ENCODE measurements around the gene SERPIND1.

The SERPIND1 gene

DNA sequence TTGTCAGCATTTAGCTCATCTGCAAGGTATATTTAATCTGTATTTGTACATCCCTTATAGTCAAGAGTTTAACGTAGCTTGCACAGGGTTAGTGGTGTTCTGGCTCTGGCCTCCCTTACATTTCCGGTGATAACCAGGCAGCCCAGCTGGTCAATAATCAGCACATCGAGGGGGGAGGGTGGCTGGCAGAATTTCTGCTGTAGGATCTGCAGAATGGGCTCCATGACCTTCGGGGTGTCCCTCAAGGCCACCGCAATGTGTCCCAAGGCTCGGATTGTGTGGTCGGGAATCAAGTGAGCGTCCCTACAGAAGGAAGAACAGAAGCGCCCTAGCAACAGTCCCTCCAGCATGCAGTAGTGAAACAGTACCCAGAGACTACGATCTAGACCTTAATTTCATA lies 25.1 kb downstream of the SERPIND1 start:
- Histone ChIP-seq H3K4me1 (ENCODE audit: insufficient read depth, low read length, poor library complexity, severe bottlenecking) (peaks cover 7% of the 10 kb centered on the region), H3K27me3 (ENCODE audit: insufficient read depth, low read length, poor library complexity, severe bottlenecking) (no peaks in the 10 kb centered on the region), H3K4me2 (ENCODE audit: low read depth, low read length, poor library complexity, severe bottlenecking) (no peak overlapping the region), H4K20me1 (ENCODE audit: insufficient read depth, low read length, poor library complexity, severe bottlenecking) (no peaks in the 10 kb centered on the region), H3K9ac (ENCODE audit: low read depth, low read length, poor library complexity, severe bottlenecking) (no peak overlapping the region), H3K79me2 (ENCODE audit: insufficient read depth, low read length) (no peaks in the 10 kb centered on the region), H3K36me3 (ENCODE audit: insufficient read depth, low read length) (peaks cover 80% of the 10 kb centered on the region; the same call in 1 of the 2 replicates), H3K9me3 (ENCODE audit: insufficient read depth, low read depth, low read length) (no peaks in the 10 kb centered on the region), H2AFZ (ENCODE audit: low read length) (no peak overlapping the region), H3K4me3 (ENCODE audit: low read length, poor library complexity, severe bottlenecking) (no peak overlapping the region), H3K9me2 (replicated peaks; ENCODE audit: low read depth, low read length) (no peaks in the 10 kb centered on the region), H3F3A (ENCODE audit: low read depth) (no peaks in the 10 kb centered on the region)
- TF ChIP-seq EZH2phosphoT487 (IDR thresholded peaks at IDR 0.05; ENCODE audit: borderline replicate concordance) (no peak), CTCF (conservative IDR thresholded peaks at IDR 0.05; ENCODE audit: low read length) (no peak)

DNA sequence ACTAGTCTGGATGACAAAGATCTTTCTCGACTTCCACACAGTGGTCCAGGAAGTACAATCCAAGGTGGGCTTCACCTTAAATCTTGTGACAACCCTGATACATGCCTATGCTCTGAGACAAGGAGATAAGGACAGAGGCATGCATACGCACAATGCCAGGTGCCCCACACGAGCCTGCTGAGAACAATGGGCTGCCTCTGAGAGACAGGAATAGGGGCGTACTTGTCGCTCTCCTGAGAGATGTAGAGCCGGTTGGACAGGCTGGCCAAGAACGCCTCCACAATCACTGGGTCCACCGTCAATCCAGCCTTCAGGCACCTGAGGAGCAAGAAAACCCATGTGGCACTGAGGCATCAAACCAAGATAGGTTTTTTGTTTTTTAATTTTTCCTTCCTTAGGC lies 25.5 kb downstream of the SERPIND1 start:
- Histone ChIP-seq H3K9me3 (ENCODE audit: insufficient read depth, low read depth, low read length) (no peaks in the 10 kb centered on the region), H3K9ac (ENCODE audit: low read depth, low read length, poor library complexity, severe bottlenecking) (no peak overlapping the region), H3K9me2 (replicated peaks; ENCODE audit: low read depth, low read length) (no peaks in the 10 kb centered on the region), H3F3A (ENCODE audit: low read depth) (no peaks in the 10 kb centered on the region), H3K4me2 (ENCODE audit: low read depth, low read length, poor library complexity, severe bottlenecking) (no peak overlapping the region), H3K27me3 (ENCODE audit: insufficient read depth, low read length, poor library complexity, severe bottlenecking) (no peaks in the 10 kb centered on the region), H2AFZ (ENCODE audit: low read length) (no peak overlapping the region), H3K4me3 (ENCODE audit: low read length, poor library complexity, severe bottlenecking) (no peak overlapping the region), H4K20me1 (ENCODE audit: insufficient read depth, low read length, poor library complexity, severe bottlenecking) (no peaks in the 10 kb centered on the region), H3K4me1 (ENCODE audit: insufficient read depth, low read length, poor library complexity, severe bottlenecking) (peaks cover 5% of the 10 kb centered on the region), H3K79me2 (ENCODE audit: insufficient read depth, low read length) (no peaks in the 10 kb centered on the region), H3K36me3 (ENCODE audit: insufficient read depth, low read length) (peaks cover 85% of the 10 kb centered on the region; the same call in 1 of the 2 replicates)
- TF ChIP-seq EZH2phosphoT487 (IDR thresholded peaks at IDR 0.05; ENCODE audit: borderline replicate concordance), result no peak
- no peak for TF ChIP-seq CTCF (conservative IDR thresholded peaks at IDR 0.05; ENCODE audit: low read length)

DNA sequence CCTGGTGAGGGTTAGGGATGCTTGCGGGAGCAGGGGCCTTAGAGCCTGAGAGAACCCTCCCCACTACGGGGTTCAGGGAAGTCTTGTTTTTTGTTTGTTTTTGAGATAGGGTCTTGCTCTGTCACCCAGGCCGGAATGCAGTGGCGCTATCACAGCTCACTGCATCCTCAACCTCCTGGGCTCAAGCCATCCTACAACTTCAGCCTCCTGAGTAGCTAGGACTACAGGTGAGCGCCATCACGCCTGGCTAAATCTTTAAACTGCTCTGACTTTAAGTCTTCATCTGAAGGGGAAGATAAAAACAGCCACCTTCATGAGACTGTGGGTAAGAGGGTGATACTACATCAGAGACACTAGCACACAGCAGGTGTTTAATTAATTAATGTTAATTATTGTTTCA lies 28.5 kb downstream of the SERPIND1 start:
- Histone ChIP-seq H3K36me3 (ENCODE audit: insufficient read depth, low read length) (peaks cover 91% of the 10 kb centered on the region; the same call in 1 of the 2 replicates), H2AFZ (ENCODE audit: low read length) (no peak overlapping the region), H3K9me2 (replicated peaks; ENCODE audit: low read depth, low read length) (no peaks in the 10 kb centered on the region), H3K4me1 (ENCODE audit: insufficient read depth, low read length, poor library complexity, severe bottlenecking) (no peaks in the 10 kb centered on the region), H3K27me3 (ENCODE audit: insufficient read depth, low read length, poor library complexity, severe bottlenecking) (no peaks in the 10 kb centered on the region), H3K4me2 (ENCODE audit: low read depth, low read length, poor library complexity, severe bottlenecking) (no peak overlapping the region), H3K9ac (ENCODE audit: low read depth, low read length, poor library complexity, severe bottlenecking) (no peak overlapping the region), H4K20me1 (ENCODE audit: insufficient read depth, low read length, poor library complexity, severe bottlenecking) (no peaks in the 10 kb centered on the region), H3K9me3 (ENCODE audit: insufficient read depth, low read depth, low read length) (no peaks in the 10 kb centered on the region), H3F3A (ENCODE audit: low read depth) (no peaks in the 10 kb centered on the region), H3K4me3 (ENCODE audit: low read length, poor library complexity, severe bottlenecking) (no peak overlapping the region), H3K79me2 (ENCODE audit: insufficient read depth, low read length) (no peaks in the 10 kb centered on the region)
- TF ChIP-seq EZH2phosphoT487 (IDR thresholded peaks at IDR 0.05; ENCODE audit: borderline replicate concordance) (no peak), CTCF (conservative IDR thresholded peaks at IDR 0.05; ENCODE audit: low read length) (no peak)
